H1 (cell line): ENCODE results near the gene TRAF5. TPM values are rescaled to one million over a fixed set of nuclear protein-coding genes. Genes with fewer than 3 reads are reported as not detected.

Experiments
- CHD7 ChIP-seq: fragments of 300-600 bp; sonication (generic); IDR thresholded peaks from 2 replicates; pipeline ENCODE4 v1.7.1; 2012; ENCODE audit warnings: low read length, moderate library complexity, mild to moderate bottlenecking, inconsistent platforms; ENCODE audit not compliant: insufficient replicate concordance
- EP300 ChIP-seq, 2 experiments: IDR thresholded peaks; 1 replicate in 1 of 2; 2 replicates in 1 of 2; pipeline ENCODE4 v1.6.1; 2011 to 2012; ENCODE audit warnings: low read depth in 2 of 2, low read length in 2 of 2, mild to moderate bottlenecking in 2 of 2, borderline replicate concordance in 1 of 2, inconsistent platforms in 1 of 2, moderate library complexity in 1 of 2
- JUND ChIP-seq: IDR thresholded peaks from 2 replicates; pipeline ENCODE4 v1.6.1; 2011; ENCODE audit warnings: mild to moderate bottlenecking, improper control_type of control experiment, low read length
- SP1 ChIP-seq: IDR thresholded peaks from 2 replicates; pipeline ENCODE4 v1.6.1; 2011; ENCODE audit warnings: low read depth, low read length
- polyA plus RNA-seq, 7 experiments: library from polyadenylated mRNA; depleted of rRNA in 3 of 7; stranded (reverse) in 5 of 7; unstranded in 2 of 7; fragments of >200 nt in 5 of 7; fragments of 200-250 nt in 2 of 7; gene quantifications; 1 replicate in 5 of 7; 2 replicates in 1 of 7; 4 replicates in 1 of 7; pipeline versions ENCODE4 v1.2.1 to v1.2.3, GENCODE V29; 2011 to 2013; ENCODE audit warnings: missing spikeins in 2 of 7, mixed read lengths in 2 of 7
- total RNA-seq: library from RNA; stranded (reverse); fragmentation: NEBNext Ultra II Directional; extraction: Animal tissue kit (Norgen Biotek cat#: 25700); gene quantifications from 2 replicates; pipeline ENCODE4 v1.2.1, GENCODE V29; 2021

Gene TRAF5
- total and polyA plus RNA-seq, 2 of the 8 experiments (the other 6 are each of a cell fraction or from before 2014, with no cell fraction given) = 13.0 to 17.1 TPM

- peak; percentile 33 for TF ChIP-seq CHD7
- no peak for TF ChIP-seq EP300 (IDR thresholded peaks at IDR 0.05; ENCODE audit: borderline replicate concordance in 1 of 2, low read depth in 2 of 2, low read length in 2 of 2)
- 0 out of 2 replicates have a peak, but pooled peaks have one; percentile 24 for TF ChIP-seq SP1
- no peak for TF ChIP-seq JUND
- TF ChIP-seq, all 59 proteins: peak for 3
These were observed 51.2 kb downstream of the TRAF5 start (continued) for GRCh38 chr1:211377539-211378450.
